HCT116 (cell line): ENCODE measurements around the gene ICOS.

ENCODE experiments used
- ATF3 ChIP-seq: IDR thresholded peaks from 2 replicates; pipeline ENCODE4 v1.6.1; 2012
- CBX3 ChIP-seq: IDR thresholded peaks from 2 replicates; pipeline ENCODE4 v1.6.1; 2012; ENCODE audit warnings: low read depth
- CTCF ChIP-seq, 3 experiments: fragments of 200-600 bp in 1 of 3; sonication (generic) in 1 of 3; IDR thresholded peaks in 2 of 3; conservative IDR thresholded peaks in 1 of 3; 2 replicates each; pipeline ENCODE4 v1.5.1; 2012 to 2017; ENCODE audit warnings: low read depth in 2 of 3, low read length in 2 of 3, antibody characterized with exemption in 1 of 3, borderline replicate concordance in 1 of 3, control low read depth in 1 of 3, mild to moderate bottlenecking in 1 of 3, mixed read lengths in 1 of 3, mixed run types in 1 of 3, moderate library complexity in 1 of 3; ENCODE audit not compliant: insufficient read depth in 1 of 3
- EZH2 ChIP-seq: fragments of 200-600 bp; sonication (generic); IDR thresholded peaks from 2 replicates; pipeline ENCODE4 v1.6.1; 2017; ENCODE audit warnings: antibody characterized with exemption, mixed run types
- EZH2phosphoT487 ChIP-seq: fragments of 200-600 bp; IDR thresholded peaks from 2 replicates; pipeline ENCODE4 v1.6.1; 2018; ENCODE audit warnings: antibody characterized with exemption, borderline replicate concordance
- FOSL1 ChIP-seq: IDR thresholded peaks from 2 replicates; pipeline ENCODE4 v1.6.1; 2012; ENCODE audit warnings: low read depth
- POLR2A ChIP-seq: IDR thresholded peaks from 2 replicates; pipeline ENCODE4 v1.7.0; 2011; ENCODE audit warnings: borderline replicate concordance; ENCODE audit not compliant: insufficient read depth, insufficient read length; ENCODE audit errors: extremely low read depth
- POLR2AphosphoS5 ChIP-seq: IDR thresholded peaks from 2 replicates; pipeline ENCODE4 v1.6.1; 2011; ENCODE audit warnings: mild to moderate bottlenecking, low read depth, low read length, moderate library complexity
- REST ChIP-seq: IDR thresholded peaks from 2 replicates; pipeline ENCODE4 v1.6.1; 2012; ENCODE audit warnings: low read depth
- SP1 ChIP-seq: IDR thresholded peaks from 2 replicates; pipeline ENCODE4 v1.6.1; 2012; ENCODE audit warnings: low read depth
- TCF7L2 ChIP-seq: IDR thresholded peaks from 2 replicates; pipeline ENCODE4 v1.7.0; 2011; ENCODE audit warnings: borderline replicate concordance, inconsistent platforms; ENCODE audit not compliant: insufficient read depth, insufficient read length; ENCODE audit errors: extremely low read depth
- YY1 ChIP-seq: IDR thresholded peaks from 2 replicates; pipeline ENCODE4 v1.6.1; 2011; ENCODE audit warnings: low read length, low read depth, moderate library complexity, mild to moderate bottlenecking; ENCODE audit not compliant: insufficient replicate concordance; ENCODE audit errors: extremely low read depth
- ZFX ChIP-seq: fragments of 450-650 bp; IDR thresholded peaks from 2 replicates; pipeline ENCODE4 v1.6.1; 2017

GRCh38 chr2:203908797-203909185 is 27.8 kb upstream of the ICOS start:
- TF ChIP-seq CTCF (IDR thresholded peaks at IDR 0.05 in 2 of 3, conservative IDR thresholded peaks at IDR 0.05 in 1 of 3; ENCODE audit: borderline replicate concordance in 1 of 3, insufficient read depth in 1 of 3, low read depth in 2 of 3, low read length in 2 of 3), result no peak
- TF ChIP-seq ATF3, result no peak
- TF ChIP-seq POLR2A, result no peak
- no peak for TF ChIP-seq CBX3
- TF ChIP-seq YY1, result no peak
- no peak for TF ChIP-seq ZFX
- TF ChIP-seq EZH2, result no peak
- TF ChIP-seq FOSL1, result no peak
- TF ChIP-seq SP1, result no peak
- TF ChIP-seq EZH2phosphoT487, result no peak
- TF ChIP-seq POLR2AphosphoS5, result no peak
- TF ChIP-seq TCF7L2, result no peak
- no peak for TF ChIP-seq REST
